HG03469 (cell line): ENCODE measurements around the gene NUMB.

Experiments used
- ATAC-seq: cut with Tn5 transposase; IDR thresholded peaks from one replicate; pipeline ENCODE4 v1.9.1; 2021; ENCODE audit warnings: mild to moderate bottlenecking, moderate library complexity, moderate number of reproducible peaks; ENCODE audit not compliant: unreplicated experiment

NUMB gene

DNA sequence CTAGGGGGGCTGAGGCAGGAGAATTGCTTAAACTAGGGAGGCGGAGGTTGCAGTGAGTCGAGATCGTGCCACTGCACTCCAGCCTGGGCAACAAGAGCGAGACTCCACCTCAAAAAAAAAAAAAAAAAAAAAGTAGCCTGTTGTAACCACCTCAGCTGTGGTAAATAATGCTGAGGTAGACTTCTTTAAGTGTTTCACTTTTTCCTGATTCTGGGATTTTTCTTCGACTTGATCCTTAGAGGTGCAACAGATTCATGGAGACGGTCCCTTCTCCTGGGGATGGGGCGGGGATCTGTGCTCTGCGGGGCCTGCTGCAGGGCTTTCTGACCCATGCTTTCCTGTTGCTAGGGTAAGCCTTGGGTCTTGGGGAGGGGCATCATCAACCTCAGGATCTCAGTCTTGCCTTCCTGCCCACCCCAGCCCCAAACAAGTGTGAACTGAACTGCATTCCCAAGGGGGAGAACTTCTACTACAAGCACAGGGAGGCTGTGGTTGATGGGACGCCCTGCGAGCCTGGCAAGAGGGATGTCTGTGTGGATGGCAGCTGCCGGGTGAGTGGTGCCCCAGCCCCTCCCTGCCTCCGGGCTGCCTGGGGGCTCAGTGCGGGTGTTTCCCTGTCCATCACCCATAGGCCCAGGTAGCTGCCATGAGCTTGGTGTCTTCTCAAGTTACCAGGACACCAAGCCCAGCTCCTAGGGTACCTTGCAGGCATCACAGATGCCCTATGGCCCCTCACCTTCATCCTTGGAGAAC lies 208.6 kb downstream of the NUMB start:
- ATAC-seq: no peak

DNA sequence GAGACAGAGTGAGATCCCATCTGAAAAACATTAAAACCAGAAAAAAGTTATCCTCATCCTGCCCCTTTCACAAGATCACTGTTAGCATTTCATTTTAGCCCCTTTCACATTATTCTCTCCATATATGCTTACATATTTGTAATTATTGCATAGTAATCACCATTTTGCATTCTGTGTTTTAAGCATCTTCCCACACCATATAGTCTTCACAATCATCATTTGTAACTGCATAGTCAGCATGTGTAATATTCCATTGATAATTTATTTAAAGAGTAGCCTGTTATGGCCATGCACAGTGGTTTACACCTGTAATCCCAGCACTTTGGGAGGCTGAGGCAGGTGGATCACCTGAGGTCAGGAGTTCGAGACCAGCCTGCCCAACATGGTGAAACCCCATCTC lies 209.2 kb downstream of the NUMB start:
- no peak for ATAC-seq

DNA sequence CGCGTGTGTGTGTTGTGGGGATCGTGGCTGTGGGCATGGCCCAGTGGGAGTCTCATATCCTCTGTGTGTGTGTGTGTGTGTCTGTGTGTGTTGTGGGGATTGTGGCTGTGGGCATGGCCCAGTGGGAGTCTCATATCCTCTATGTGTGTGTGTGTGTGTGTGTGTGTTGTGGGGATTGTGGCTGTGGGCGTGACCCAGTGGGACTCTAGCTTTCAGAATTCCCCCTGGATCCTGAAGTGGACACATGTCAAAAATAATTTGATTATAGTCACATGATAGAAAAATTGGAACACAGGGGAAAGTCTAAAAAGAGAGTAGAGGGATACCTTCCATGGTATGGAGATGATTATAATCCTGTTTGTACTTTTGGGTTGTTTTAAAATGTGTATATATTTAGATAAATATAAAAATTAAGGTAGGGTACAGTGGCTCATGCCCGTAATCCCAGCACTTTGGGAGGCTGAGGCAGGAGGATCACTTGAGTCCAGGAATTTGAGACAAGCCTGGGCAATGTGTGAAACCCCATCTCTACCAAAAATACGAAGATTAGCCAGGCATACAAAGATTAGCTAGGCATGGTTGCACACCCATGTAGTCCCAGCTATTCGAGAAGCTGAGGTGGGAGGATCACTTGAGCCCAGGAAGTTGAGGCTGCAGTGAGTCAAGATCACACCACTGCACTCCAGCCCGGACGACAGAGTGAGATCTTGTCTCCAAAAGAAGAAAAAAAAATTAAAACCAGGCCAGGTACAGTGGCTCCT lies 210.1 kb downstream of the NUMB start:
- ATAC-seq: no peak

GRCh38 chr14:73246387-73247150 lies 211.8 kb downstream of the NUMB start:
- ATAC-seq: no peak

DNA sequence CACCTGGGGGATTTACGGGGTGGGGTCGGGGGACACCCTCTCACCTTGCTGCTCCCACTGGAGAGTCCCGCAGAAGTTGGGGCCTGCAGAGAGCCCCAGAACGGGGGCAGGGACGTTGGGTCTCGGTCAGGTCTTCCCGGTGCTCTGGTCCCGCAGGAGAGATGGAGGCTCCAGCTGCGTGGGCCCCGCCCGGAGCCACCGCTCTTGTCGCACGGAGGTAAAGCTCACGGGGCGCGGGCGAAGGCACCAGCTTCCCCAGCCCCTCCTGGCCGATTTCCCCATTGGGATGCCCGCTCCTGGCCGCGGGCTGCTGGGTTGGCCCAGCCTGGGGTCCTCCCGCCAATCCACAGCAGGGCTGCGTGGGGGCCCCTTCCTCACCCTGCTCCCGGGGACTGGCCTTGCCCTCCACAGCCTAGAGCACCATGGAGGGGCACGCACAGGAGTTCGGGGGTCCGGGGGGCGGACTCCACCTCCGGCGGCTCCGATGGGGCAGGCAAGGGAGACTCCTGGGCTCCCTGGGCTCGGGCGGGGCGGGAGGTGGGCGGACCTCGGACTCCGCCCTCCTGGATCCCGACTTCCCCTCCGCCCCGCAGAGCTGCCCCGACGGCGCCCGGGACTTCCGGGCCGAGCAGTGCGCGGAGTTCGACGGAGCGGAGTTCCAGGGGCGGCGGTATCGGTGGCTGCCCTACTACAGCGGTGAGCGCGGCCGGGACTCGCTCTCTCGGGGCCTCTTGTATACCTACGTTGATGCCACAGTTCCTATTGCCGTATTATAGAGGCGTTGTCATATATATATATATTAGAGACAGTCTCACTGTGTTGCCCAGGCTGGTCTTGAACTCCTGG lies 212.6 kb downstream of the NUMB start:
- peak; percentile 41 for ATAC-seq

- no peak for ATAC-seq
These were observed 213.6 kb downstream of the NUMB start for GRCh38 chr14:73244541-73245290.

DNA sequence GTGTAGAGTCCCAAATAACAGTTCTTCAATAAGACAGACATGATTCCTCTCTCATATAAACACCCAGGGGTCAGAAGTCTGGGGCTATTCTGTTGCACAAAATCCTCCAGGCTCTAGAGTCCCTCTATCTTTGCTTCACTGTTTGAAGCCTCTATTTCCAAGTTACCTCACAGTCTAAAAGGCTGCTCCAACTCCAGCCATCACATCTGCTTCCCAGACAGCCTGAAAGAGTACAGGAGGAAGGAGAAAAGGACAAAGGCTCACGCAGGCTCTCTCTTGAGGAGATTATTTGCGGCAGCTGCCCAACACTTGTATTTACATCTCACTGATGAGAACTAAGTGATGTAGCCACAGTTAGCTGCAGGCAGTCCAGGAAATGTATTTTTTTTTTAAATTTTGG lies 214.6 kb downstream of the NUMB start:
- no peak for ATAC-seq

DNA sequence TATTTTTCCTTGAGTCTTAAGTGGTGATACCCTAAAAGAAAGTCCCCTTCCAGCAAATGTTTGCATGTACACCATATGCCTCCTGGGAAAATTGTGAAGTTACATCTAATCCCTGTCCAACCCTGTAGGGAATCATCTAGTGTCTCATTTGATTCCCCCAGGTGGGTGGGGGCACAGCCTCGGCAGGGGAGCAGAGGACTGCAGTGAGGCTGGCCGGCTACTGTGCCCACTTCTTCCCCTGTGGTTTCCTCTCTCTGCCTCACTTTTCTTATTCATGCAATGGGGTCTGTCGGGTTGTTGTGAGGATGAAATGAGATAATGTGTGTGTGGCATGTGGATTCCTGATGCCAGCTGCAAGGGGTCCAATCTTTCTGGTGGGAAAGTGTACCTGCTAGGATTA lies 215.0 kb downstream of the NUMB start:
- no peak for ATAC-seq

GRCh38 chr14:73242357-73242901 lies 215.9 kb downstream of the NUMB start:
- ATAC-seq: no peak

DNA sequence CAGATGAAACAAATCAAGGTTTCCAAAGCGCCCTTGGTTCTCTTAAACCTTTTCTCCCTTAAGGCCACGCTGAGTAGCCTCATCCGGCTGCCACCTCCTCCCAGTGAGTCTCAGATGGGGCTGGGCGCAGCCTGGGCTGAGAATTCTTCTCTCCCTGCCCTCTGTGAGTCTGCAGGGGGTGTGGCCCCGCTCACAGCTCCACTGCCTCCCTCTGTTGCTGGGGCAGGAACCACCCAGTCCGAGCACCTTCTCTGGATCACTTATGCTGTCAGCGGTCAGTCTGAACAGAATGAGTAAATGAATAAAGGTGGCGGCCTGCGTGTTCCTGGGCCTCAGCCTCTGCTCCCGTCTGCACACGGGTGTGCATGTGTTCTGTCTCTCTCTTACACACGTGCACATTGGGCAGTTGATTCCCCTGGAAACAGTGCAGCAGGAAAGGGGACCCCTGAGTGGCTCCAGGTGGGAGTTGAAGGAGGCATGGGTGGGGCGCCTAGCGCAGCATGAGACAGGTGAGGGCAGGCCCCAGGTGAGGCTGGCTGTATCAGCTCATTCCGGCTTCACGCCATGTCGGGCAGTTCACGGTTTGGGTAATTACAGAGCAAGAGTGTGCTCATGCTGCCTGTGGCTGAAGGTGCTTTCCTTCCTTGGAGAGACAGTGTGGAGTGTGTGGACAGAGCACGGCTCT lies 216.7 kb downstream of the NUMB start:
- ATAC-seq: no peak

DNA sequence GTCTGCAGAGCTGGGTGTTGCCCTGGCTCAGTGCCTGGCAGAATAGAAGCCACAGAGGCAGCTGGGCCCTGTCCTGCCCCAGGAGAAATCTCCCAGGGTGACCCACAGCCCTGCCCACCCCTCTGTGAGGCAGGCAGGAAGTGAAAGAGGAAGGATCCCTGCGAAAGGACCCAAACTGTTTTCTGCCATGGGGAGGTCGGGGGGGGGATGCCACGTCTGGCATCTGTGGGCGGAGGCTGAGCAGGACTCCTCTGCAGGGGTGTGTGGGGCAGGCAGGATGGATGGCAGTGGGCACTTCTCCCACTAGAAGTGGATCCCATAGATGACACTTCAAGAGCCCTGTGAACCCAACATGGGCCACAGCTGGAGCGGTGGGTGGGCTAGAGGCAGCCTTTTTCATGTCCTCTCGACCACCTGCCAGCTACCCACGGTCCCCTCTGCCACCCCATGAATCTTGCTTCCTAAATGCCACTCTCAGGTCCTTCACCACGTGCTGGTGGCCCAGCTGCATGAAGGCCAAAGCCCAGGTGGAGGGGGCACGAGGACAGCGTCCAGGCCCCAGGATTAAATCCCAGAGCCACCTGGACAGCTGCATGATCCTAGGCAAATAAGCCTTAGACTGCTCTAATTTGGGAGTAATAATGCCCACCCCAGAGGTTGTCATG lies 217.4 kb downstream of the NUMB start:
- ATAC-seq: no peak

- no peak for ATAC-seq
These were observed 218.7 kb downstream of the NUMB start for GRCh38 chr14:73239393-73240241.

- ATAC-seq: no peak
These were observed 219.4 kb downstream of the NUMB start for GRCh38 chr14:73238941-73239340.

GRCh38 chr14:73238424-73238852 lies 219.9 kb downstream of the NUMB start:
- ATAC-seq: no peak

- ATAC-seq: no peak
These were observed 220.4 kb downstream of the NUMB start for GRCh38 chr14:73237786-73238423.

DNA sequence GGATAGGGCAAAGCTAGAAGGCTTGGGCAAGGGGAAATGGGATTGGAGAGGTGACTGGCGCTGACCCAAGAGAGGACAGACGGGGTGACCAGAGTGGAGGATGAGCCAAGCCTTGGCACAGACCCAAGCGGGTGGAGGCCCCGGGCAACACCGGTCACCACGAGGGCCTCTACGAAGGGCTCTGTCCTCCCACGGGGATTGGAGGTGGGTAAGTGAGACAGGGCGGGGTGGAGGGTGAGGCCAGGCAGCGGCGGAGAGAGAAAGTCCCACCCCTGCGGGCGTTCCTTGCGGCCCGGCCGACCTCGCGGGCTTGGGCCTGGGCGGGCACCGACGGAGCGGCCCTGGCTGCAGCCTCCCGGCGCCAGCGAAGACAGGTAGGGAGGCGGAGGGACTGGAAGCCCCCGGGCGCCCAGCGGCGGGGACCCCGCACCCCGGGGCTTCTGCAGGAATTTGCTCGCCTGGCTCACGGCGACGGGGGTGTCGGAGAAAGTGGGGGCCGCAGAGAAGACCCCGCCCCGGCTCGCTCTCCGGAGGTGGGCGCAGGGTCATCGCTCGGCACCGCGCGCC lies 221.0 kb downstream of the NUMB start, which contains the start of gene PAPLN:
TSS of gene PAPLN (plus strand) at position 288 of the 567 bp plus-strand sequence. CDS start 2,273 bp downstream, outside the sequence.
- ATAC-seq: no peak

DNA sequence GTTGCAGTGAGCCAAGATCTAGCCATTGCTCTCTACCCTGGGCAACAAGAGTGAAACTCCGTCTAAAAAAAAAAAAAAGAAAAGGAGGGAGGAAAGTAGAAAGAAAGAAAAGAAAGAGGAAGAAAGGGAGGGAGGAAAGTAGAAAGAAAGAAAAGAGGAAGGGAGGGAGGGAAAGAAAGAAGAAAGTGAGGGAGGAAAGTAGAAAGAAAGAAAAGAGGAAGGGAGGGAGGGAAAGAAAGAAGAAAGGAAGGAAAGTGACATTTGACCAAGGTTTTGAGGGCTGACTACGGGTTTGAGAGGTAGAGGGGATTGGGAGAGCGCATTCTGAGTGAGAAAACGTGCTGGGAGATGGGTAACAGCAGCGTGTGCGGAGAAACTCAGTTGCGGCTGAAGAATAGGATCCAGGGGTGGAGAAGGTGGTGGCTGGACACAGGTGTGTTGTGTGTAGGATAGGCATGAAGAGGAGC lies 221.6 kb downstream of the NUMB start:
- ATAC-seq: no peak
